Myocyte (in vitro differentiated cells): ENCODE measurements around the gene PHACTR4. TPM values are rescaled to one million over a fixed set of nuclear protein-coding genes. Genes with fewer than 3 reads are reported as not detected.
"Not testable (repeated sequence)": the region's sequence is repeated elsewhere in the genome, so short reads cannot be mapped to it uniquely, and the experiment has no call there.

ENCODE experiments used
- DNase-seq: peaks from one replicate; pipeline ENCODE4 v3.0.0-alpha.2; 2012; ENCODE audit warnings: low read depth
- total RNA-seq: library from RNA; depleted of rRNA; stranded (reverse); fragments of >200 nt; gene quantifications from 2 replicates; pipeline ENCODE4 v1.2.3, GENCODE V29; 2014

The PHACTR4 gene
- total RNA-seq, 1 donor from 2014 or later: 13.2 TPM

- no peak for DNase-seq
Measured at GRCh38 chr1:28482702-28483101, 113.2 kb downstream of the PHACTR4 start.

- DNase-seq: no peak
Measured at GRCh38 chr1:28494737-28495136, 125.2 kb downstream of the PHACTR4 start.

DNA sequence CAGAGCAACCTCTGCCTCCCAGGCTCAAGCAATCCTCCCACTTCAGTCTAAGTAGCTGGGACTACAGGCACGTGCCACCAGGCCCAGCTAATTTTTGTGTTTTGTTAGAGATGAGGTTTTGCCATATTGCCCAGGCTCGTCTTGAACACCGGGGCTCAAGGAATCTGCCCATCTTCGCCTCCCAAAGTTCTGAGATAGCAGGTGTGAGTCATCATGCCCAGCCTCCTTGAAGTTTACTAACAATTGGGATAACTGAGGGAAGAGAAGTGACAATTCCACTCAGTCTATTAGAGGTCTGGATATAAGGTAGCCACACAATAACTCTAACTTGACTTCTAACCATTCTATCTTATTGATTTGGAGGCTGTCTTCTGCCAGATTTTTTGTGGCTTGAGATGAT lies 130.0 kb downstream of the PHACTR4 start:
- no peak for DNase-seq

- no peak for DNase-seq
Measured at GRCh38 chr1:28501925-28502324, 132.4 kb downstream of the PHACTR4 start.

- no peak for DNase-seq
Measured at GRCh38 chr1:28503117-28503516, 133.6 kb downstream of the PHACTR4 start.

GRCh38 chr1:28505406-28506187 lies 136.1 kb downstream of the PHACTR4 start, which contains the start of gene RCC1:
Gene RCC1 (plus strand): TSS chr1:28506043. CDS start chr1:28529867, 23,824 bp downstream.
- peak; percentile 99 for DNase-seq

DNA sequence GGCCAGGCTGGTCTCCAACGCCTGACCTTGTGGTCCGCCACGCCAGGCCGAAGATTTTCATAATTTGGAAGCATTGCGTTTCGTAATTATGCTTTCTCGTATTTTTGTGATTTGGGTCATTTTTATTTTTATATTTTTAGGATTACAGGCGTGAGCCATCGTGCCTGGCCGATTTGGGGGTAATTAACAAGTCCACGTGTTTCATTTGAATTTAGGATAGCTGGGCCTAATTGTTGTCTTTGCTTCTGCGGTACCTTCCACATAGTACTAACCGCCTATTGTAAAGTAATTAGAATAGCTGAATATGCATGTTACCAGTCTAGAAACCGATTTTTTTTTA lies 137.3 kb downstream of the PHACTR4 start:
- no peak for DNase-seq

GRCh38 chr1:28507247-28507645 lies 137.7 kb downstream of the PHACTR4 start:
- DNase-seq: peak; percentile 40

DNA sequence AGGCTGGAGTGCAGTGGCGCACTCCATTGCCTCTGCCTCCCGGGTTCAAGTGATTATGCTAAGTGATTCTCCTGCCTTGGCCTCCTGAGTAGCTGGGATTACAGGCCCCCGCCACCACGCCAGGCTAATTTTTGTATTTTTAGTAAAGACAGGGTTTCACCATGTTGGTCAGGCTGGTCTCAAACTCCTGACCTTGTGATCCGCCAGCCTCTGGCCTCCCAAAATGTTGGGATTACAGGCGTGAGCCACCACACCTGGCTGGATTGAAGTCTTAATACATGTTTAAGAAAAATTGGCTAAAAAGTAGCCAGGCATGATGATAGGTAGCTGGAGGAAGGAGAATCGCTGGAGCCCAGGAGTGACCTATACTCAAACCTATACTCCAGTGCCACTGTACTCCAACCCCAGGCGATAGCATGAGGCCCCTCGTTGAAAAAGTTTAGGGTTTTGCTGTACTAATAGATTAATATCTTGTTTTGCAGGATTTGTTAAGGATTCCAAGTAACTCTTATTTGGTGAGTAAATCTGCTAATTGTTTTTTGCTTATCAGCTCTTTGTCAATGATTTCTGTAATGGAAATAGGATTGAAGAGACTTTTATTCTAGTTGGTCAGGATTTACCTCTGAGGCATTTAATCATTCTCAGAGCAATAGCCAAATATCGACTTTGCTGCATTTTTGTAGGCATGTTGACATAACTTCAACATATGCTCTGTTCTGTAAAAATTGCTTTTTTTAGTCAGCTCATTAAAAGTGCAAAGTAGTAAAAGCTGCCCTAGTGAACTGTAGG lies 138.3 kb downstream of the PHACTR4 start:
- DNase-seq: no peak

DNA sequence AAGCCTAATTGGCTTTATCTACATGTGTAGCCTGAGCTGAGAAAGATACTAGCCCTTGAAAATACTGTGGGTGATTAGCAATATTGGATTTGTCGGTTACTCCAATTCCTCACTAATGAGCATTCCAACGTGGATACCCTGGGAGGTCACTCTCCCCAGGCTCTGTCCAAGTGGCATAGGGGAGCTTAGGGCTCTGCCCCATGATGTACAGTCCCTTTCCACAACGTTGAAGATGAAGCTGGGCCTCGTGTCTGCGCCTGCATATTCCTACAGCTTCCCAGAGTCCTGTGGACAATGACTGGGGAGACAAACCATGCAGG lies 138.9 kb downstream of the PHACTR4 start:
- no peak for DNase-seq

GRCh38 chr1:28509705-28510272 lies 140.2 kb downstream of the PHACTR4 start:
- no peak for DNase-seq

- DNase-seq: no peak
Measured at GRCh38 chr1:28510273-28510969, 140.9 kb downstream of the PHACTR4 start.

GRCh38 chr1:28510970-28511440 lies 141.5 kb downstream of the PHACTR4 start:
- DNase-seq: no peak

DNA sequence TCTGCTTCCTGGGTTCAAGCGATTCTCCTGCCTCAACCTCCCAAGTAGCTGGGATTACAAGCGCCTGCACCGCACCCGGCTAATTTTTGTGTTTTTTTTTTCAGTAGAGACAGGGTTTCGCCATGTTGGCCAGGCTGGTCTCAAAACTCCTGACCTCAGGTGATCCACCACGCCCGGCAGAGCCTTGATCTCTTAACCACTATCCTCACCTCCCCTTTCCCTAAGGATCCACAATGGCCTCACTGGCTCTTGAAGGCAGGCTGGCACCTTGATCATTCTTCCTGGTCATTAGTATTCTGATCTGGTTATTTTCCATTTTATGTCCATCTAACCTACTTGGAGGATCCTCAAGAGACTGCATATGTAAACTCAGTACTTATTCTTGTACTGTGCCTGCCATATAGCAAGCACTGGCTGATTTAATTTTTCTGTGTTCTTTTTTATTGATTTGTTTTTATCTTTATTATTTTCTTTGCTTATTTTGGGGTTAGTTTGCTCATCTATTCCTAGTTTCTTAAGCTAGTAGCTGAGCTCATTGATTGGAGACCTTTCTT lies 142.6 kb downstream of the PHACTR4 start:
- DNase-seq: no peak

DNA sequence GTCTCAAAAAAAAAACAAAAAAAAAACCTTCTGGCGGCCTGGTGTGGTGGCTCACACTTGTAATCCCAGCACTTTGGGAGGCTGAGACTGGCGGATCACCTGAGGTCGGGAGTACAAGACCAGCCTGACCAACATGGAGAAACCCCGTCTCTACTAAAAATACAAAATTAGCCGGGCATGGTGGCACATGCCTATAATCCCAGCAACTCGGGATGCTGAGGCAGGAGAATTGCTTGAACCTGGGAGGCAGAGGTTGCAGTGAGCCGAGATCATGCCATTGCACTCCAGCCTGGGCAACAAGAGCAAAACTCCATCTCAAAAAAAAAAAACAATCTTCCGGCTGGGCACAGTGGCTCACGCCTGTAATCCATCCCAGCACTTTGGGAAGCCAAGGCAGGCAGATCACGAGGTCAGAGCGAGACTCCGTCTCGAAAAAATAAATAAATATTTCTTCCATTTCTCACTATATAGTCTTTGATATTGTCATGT lies 144.9 kb downstream of the PHACTR4 start:
- not testable (repeated sequence) for DNase-seq

- no peak for DNase-seq
Measured at GRCh38 chr1:28516518-28516956, 147.0 kb downstream of the PHACTR4 start.

DNA sequence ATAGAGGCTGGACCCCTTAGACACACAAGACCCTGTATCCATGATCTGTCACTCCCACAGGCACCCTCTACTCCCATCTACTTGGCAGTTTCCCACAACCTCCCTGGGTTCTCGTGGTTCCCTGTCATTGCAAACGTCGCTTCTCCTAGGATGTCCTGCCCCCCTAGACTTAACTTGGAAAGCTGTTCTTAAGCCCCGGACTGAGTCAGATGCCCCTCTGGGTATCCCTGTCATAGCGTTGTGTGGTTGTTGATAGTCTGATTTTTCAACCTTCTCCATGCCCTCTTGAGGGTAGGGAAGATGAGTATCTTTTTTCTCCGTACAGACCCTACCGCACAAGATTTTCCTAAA lies 148.1 kb downstream of the PHACTR4 start:
- no peak for DNase-seq

- peak; percentile 90 for DNase-seq
Measured at GRCh38 chr1:28518000-28518744, 148.6 kb downstream of the PHACTR4 start.

- no peak for DNase-seq
Measured at GRCh38 chr1:28518745-28519341, 149.3 kb downstream of the PHACTR4 start.
